Duodenal mucosa (tissue), 2 donors: ENCODE results near the gene CTAGE4.
"Not testable (repeated sequence)": the region's sequence is repeated elsewhere in the genome, so short reads cannot be mapped to it uniquely, and the experiment has no call there.

ENCODE experiments used
- H3K27ac ChIP-seq: one replicate; pipeline ENCODE4 v1.7.0; 2013; ENCODE audit warnings: low read depth, low read length
- H3K27me3 ChIP-seq, 2 donors: one replicate each; pipeline ENCODE4 v1.7.0; 2013; ENCODE audit warnings: low read length in 2 of 2, control low read depth in 1 of 2; ENCODE audit not compliant: insufficient read depth in 2 of 2, control insufficient read depth in 1 of 2
- H3K36me3 ChIP-seq, 2 donors: one replicate each; pipeline ENCODE4 v1.7.0; 2013; ENCODE audit warnings: low read length in 2 of 2, control low read depth in 1 of 2; ENCODE audit not compliant: insufficient read depth in 2 of 2, control insufficient read depth in 1 of 2
- H3K4me1 ChIP-seq, 2 donors: one replicate each; pipeline ENCODE4 v1.7.0; 2013; ENCODE audit warnings: low read length in 2 of 2, control low read depth in 1 of 2; ENCODE audit not compliant: insufficient read depth in 2 of 2, control insufficient read depth in 1 of 2
- H3K4me3 ChIP-seq, 2 donors: one replicate each; pipeline ENCODE4 v1.7.0; 2013; ENCODE audit warnings: low read length in 2 of 2, low read depth in 1 of 2
- H3K9ac ChIP-seq, 2 donors: one replicate each; pipeline ENCODE4 v1.7.0; 2013; ENCODE audit warnings: low read length in 2 of 2, low read depth in 1 of 2
- H3K9me3 ChIP-seq, 2 donors: one replicate each; pipeline ENCODE4 v1.7.0; 2013; ENCODE audit warnings: low read length in 2 of 2, control low read depth in 1 of 2; ENCODE audit not compliant: control insufficient read depth in 1 of 2

Gene CTAGE4

DNA sequence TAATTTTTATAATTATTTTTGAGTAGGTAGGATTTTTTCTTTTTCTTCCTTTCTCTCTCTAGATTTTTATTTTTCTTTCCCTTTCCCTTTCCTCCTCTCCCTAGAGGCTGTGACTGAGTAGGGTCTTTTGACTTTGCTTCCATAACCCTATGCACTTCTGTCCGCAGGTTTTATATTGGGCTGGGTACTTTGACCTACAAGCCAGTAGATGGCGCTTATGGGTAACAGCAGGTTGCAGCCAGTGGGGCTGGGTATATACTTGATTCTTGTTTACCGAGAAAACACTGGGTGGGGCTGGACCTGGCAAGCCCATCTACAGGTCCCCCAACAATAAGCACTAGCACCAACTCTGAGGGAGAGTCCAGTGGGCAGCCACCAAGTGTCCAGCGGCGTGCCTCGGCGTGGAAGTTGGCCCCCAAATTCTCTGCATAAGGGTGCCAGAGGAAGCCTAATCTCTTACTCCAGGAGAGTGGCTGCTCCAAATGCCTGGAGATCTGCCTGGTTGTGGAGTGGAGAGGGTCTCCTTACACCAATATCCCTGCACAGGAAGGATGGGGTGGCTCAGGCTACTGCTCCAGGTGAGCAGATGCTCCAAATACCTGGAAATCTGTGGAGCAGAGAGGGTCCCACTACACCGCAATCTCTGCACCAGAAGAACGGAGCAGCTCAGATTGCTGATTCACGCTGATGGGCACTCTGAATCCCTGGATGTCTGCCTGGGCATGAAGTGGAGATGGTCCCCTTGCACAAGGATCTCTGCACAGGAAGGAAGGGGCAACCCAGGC, 4.7 kb upstream of the CTAGE4 start:
- H3K36me3 ChIP-seq, H3K9me3 ChIP-seq, H3K27me3 ChIP-seq, H3K4me3 ChIP-seq, H3K9ac ChIP-seq, H3K4me1 ChIP-seq, H3K27ac ChIP-seq: not testable (repeated sequence)

DNA sequence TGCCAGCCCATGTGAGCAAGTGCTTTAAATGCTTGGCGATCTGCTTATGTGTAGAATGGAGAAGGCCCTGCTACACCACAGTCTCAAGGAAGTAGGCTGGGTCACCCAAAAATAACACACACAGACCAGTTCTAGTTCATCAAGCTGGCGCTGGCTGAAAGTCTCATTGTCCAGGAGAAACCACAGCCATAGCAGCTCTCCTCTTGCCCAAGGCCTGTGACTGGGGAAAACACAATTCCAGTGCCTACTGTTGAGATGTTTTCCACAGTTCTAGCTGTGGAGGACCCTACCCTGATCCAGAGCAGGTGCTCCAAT, 4.1 kb upstream of the CTAGE4 start:
- H3K9me3 ChIP-seq, H3K27me3 ChIP-seq, H3K27ac ChIP-seq, H3K36me3 ChIP-seq, H3K4me3 ChIP-seq, H3K9ac ChIP-seq, H3K4me1 ChIP-seq: not testable (repeated sequence)

DNA sequence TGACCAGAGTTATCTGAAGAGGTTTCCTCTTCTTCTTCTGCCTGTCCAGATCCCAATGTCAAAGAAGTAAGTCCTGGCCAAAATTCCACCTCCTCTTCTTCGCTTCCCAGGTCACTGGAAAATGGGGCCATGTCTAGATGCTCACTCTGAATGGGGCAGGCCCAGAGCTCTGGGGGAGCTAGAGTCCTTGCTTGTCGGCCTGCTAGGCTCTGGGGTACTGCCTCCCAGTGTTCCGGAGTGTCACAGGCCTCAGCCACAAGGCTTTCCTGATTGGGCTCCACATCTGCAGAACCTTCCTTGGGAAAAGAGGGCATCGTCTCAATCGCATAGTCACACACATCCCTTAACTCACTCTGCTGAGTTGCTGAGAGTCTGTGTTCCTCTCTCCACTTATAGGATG, 4.6 kb downstream of the CTAGE4 start:
- H3K27ac ChIP-seq, H3K4me3 ChIP-seq: not testable (repeated sequence)

DNA sequence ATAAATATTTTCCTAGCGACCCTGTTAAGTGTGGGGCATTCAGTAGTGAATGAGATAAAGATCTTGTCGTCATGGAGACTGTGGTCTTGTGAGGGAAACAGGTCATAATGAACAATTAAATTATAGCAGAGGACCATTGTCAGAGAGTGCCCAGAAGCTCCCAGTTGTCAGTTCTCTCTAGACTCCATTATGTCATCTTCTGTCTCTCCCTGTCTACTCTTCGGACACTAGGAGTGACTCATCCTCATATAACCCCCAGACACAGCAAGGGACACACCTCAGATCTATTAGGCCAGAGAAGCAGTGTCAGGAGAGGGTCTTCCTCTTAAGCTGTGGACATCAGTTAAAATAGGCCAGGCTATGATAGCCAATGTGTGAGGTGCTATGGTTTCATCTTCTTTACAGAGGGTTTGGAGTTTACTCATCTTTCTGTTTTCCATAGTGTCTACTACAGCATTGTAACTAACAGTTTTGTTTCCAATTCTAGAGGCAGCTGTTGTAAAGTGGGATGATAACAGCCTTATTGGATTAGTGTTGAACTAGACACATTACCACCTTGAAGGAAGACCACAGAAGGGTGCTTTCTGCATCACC, 5.4 kb downstream of the CTAGE4 start:
- H3K27ac ChIP-seq, H3K27me3 ChIP-seq, H3K9ac ChIP-seq, H3K4me3 ChIP-seq, H3K9me3 ChIP-seq, H3K4me1 ChIP-seq, H3K36me3 ChIP-seq: not testable (repeated sequence)

More for the DNA sequence above, 4.6 kb downstream of the CTAGE4 start:
- not testable (repeated sequence) for H3K9ac ChIP-seq, H3K36me3 ChIP-seq, H3K4me1 ChIP-seq, H3K27me3 ChIP-seq, H3K9me3 ChIP-seq

DNA sequence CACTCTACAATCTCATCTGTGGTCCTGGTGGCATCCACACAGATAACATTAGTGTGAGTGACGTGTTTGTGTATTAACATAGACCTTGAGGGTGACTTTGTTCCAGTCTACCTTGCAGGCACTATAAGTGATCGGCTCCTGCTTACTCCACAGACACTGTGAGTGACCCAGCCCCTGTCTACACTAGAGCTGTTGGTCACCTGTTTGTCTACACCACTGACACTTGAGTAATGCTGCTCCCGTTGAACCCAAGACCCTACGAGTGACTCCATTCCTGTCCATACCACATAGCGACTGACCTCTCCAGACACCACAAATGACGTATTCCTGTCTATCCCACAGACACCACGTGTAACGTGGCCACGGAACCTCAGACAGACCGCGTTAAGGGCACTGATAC, 10.5 kb downstream of the CTAGE4 start:
- not testable (repeated sequence) for H3K9ac ChIP-seq

DNA sequence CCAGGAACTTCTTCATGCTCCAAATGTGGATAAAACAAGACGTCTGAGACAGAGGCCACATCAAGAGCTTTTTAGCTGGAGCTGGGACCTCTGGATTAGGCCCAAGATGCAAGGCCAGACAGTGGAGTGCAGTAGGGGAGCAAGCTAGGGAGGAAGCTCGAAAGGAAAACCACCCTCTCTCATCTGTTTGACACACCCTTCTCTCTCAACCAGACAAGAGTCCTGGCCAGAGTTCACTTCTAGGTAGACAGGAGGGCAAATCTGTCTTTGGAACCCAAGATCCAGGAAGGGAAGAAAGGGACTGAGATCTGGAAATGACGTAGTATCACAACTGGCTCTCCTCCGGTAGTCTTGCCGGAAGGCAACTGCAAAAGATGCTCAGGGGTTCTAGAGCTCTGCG, 11.2 kb downstream of the CTAGE4 start:
- not testable (repeated sequence) for H3K9ac ChIP-seq, H3K36me3 ChIP-seq, H3K4me1 ChIP-seq, H3K4me3 ChIP-seq, H3K9me3 ChIP-seq, H3K27ac ChIP-seq, H3K27me3 ChIP-seq

More for the DNA sequence above, 10.5 kb downstream of the CTAGE4 start:
- H3K36me3 ChIP-seq, H3K4me1 ChIP-seq, H3K27ac ChIP-seq, H3K9me3 ChIP-seq, H3K27me3 ChIP-seq, H3K4me3 ChIP-seq: not testable (repeated sequence)

DNA sequence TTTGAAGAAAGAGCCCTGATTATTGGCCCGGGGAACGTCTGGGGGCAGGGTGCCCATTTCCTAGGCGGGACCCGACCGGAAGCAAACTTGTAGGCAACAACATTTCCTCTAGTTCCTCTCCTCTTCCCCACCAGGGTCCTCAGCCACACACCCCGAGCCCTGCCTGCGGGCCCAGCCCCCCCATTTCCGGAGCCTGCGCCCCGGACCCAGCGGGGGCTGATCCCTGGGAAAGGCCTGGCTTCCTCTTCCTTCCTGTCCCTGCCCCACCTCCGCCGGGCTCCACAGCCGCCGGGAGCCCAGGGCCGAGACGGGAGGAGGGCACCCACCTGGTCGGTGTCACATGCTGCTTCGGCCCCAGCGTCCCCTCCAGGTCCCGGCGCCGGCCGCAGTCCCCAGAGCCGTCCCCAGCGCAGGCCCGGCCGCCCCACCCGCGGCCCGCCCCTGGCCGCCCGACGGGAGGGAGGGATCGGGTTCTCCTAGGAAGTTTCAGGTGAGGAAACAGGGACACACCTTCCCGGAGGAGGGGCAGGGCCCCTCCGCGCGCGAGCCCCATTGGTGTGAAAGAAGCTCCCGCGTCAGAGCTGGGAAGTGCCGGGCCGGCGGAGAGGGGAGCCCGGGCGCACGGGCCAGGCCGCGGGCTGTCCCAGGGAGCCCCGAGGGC, 12.1 kb downstream of the CTAGE4 start, which contains the start of gene ARHGEF35:
Gene ARHGEF35 (minus strand): TSS at position 622 of the 661 bp plus-strand sequence. CDS start 7,450 bp downstream, outside the sequence.
- H3K4me3 ChIP-seq, H3K27ac ChIP-seq, H3K4me1 ChIP-seq, H3K9me3 ChIP-seq, H3K9ac ChIP-seq, H3K36me3 ChIP-seq, H3K27me3 ChIP-seq: not testable (repeated sequence)

DNA sequence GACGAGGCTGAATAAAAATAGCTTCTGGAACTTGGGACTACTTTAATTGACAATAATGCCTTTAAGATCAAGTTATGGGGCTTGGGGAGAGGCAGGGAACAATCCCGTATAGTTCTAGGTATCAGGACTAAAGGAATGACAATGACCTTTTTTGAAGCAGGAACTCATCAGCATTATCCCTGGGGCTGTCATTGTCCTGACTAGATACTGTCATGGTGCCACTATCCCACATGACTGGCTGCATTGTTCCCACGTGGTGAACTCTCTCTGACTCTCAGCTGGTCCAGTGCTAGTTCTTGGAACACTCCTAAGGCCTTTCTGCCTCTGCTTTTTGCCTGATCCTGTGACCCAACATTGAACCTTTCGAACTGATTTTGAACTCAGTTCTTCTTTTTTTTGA, 15.7 kb downstream of the CTAGE4 start:
- H3K9ac ChIP-seq, H3K27me3 ChIP-seq, H3K36me3 ChIP-seq, H3K9me3 ChIP-seq, H3K4me3 ChIP-seq, H3K4me1 ChIP-seq, H3K27ac ChIP-seq: not testable (repeated sequence)

DNA sequence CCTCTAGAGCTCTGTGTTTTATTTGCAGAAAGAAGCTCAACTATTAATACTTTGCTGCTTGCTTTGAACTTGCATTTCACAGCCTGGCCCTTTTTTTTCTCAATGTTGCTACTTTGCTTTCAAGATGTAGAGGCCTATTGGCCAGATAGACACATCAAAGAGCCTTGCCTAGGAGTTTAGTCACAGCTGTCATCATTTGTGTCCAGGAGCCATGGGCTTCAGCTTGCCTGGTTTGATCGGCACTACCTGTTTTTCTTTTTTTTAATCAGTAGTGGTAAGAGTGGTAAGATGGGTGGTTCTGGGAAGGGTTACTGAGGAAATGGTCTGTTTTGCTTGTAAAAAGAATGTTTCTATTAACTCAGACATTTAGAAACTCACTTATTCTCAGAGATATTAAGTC, 18.7 kb downstream of the CTAGE4 start:
- not testable (repeated sequence) for H3K4me3 ChIP-seq, H3K9ac ChIP-seq, H3K4me1 ChIP-seq, H3K27ac ChIP-seq, H3K36me3 ChIP-seq, H3K27me3 ChIP-seq, H3K9me3 ChIP-seq

DNA sequence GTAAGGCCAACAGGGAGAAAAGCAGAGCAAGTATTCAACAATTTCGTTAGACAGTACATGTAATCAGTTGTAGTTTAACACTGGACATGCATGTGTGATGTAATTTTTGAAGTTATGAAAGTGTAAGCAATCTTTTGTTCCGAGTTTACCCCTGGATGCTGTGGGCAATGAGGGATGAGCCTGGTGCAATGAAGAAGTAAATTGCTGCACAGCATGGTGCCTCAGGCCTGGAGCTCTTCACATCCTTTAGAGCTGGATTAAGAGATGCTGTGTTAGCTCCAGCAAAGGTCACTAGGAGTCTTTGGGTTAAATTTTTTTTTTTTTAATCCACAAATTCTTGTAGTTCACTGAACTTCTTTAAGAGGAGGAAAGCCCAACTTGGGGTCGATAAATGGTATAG, 19.8 kb downstream of the CTAGE4 start:
- H3K9me3 ChIP-seq, H3K4me3 ChIP-seq, H3K4me1 ChIP-seq, H3K27me3 ChIP-seq, H3K9ac ChIP-seq, H3K27ac ChIP-seq, H3K36me3 ChIP-seq: not testable (repeated sequence)
